ENCODE measurements around the gene ATP6V0B. TPM values are rescaled to one million over a fixed set of nuclear protein-coding genes. Genes with fewer than 3 reads are reported as not detected.

Gene ATP6V0B
- total and polyA plus RNA-seq, 2 of the 8 experiments (the other 6 are each of a cell fraction or from before 2014, with no cell fraction given) = 105 to 308 TPM

DNA sequence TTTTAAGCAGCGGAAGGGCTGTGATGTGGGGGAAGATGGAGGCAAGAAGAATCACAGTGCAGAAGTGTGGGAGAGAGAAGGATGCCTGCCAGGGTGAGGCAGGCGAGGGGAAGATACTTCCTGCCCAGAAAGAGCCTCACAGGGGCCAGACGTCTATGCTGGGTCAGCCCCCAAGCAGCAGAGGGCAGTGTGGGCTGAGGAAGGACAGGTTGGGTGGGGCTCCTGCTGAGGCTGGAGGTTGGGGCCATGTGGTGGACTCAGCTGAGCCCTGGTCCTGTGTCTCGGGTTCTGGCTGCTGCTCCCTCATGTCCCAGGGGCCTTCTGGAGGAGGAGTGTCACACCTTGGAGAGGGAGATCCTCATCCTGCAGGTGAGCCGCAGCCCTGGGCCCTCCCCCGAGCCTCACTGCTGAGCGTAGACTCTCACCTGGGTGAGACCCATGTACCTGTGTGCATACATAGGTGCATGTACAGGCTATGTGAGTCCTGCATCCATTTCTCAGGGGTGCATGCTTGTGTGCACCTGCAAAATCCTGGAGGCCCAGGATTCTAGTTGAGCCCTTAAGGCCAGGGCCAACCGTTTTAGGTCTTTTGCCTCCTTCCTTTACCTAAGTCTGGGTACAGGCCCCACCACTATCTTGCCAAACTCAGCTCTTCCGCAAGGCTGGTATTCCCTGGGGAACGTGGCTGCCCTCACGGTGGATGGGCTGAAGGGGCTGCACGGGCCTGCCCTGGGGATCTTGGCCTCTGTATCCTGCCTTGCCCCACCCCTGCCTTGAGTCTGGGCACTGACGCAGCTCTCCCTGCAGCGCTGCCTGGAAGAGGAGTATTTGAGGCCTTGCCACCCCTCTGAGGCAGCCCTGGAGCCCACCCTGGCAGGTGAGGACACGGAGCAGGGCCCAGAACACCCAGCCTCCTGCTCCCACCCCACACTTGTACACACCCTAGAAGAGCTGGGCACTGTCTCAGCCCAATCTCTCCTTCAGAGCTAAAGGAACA is 20.3 kb downstream of the ATP6V0B start:
- no peak overlapping the region; a peak in 1 of 7 replicates for H3K9ac ChIP-seq (replicated peaks in 1 of 4; ENCODE audit: extremely low read depth in 1 of 4, low read depth in 3 of 4, low read length in 3 of 4)
- TF ChIP-seq SP2 (IDR thresholded peaks at IDR 0.05; ENCODE audit: low read length) (no peak), RXRA (IDR thresholded peaks at IDR 0.05; ENCODE audit: insufficient read depth, low read depth, low read length) (no peak), RAD21 (IDR thresholded peaks at IDR 0.05 in 1 of 2, conservative IDR thresholded peaks at IDR 0.05 in 1 of 2; ENCODE audit: low read depth in 2 of 2, low read length in 2 of 2) (peak; percentile 68 to 72), BACH1 (IDR thresholded peaks at IDR 0.05; ENCODE audit: low read length) (no peak), CHD2 (IDR thresholded peaks at IDR 0.05; ENCODE audit: low read length) (no peak), ASH2L (IDR thresholded peaks at IDR 0.05; ENCODE audit: low read length) (no peak), CHD1 (IDR thresholded peaks at IDR 0.05; ENCODE audit: low read depth, low read length) (no peak), KDM5A (IDR thresholded peaks at IDR 0.05; ENCODE audit: low read length) (no peak), PHF8 (conservative IDR thresholded peaks at IDR 0.05; ENCODE audit: low read depth, low read length) (no peak), CBX8 (IDR thresholded peaks at IDR 0.05; ENCODE audit: borderline replicate concordance, low read depth, low read length) (no peak)

More for the DNA sequence above, 20.3 kb downstream of the ATP6V0B start:
- Histone ChIP-seq H3K23me2 (ENCODE audit: low read depth, low read length) (peaks cover 12% of the 10 kb centered on the region; the same call in 1 of the 2 replicates), H2AK5ac (ENCODE audit: low read depth, low read length) (no peak overlapping the region; the same call in 1 of the 2 replicates), H3K79me2 (ENCODE audit: control insufficient read depth in 1 of 2, insufficient read depth in 2 of 2, low read length in 2 of 2) (no peaks in the 10 kb centered on the region), H3K4me2 (ENCODE audit: insufficient read depth in 1 of 2, low read depth in 2 of 2, low read length in 2 of 2) (no peak overlapping the region; a peak in 1 of 4 replicates), H2BK120ac (replicated peaks; ENCODE audit: low read depth, low read length) (no peak overlapping the region), H3K36me3 (ENCODE audit: control insufficient read depth in 2 of 4, insufficient read depth in 4 of 4, low read length in 3 of 4) (peaks cover 0 to 3% (median 0%) of the 10 kb centered on the region in 4 experiments; a peak in 1 of 8 replicates), H3K9me3 (ENCODE audit: insufficient read depth in 2 of 2, low read depth in 1 of 2, low read length in 1 of 2) (no peaks in the 10 kb centered on the region), H3K14ac (ENCODE audit: insufficient read length) (no peak overlapping the region), H4K8ac (ENCODE audit: extremely low read depth, insufficient read depth, low read length) (peak overlapping the region; percentile 9), H4K20me1 (replicated peaks in 1 of 2; ENCODE audit: control insufficient read depth in 1 of 2, insufficient read depth in 2 of 2, low read length in 2 of 2) (peaks cover 2% of the 10 kb centered on the region in 2 experiments), H2BK15ac (ENCODE audit: low read length) (0 out of 2 replicates have a peak overlapping the region, but pooled peaks have one; percentile 46), H2BK20ac (ENCODE audit: low read length) (no peak overlapping the region), H4K91ac (replicated peaks; ENCODE audit: insufficient read length, low read length) (no peak overlapping the region), H2AFZ (ENCODE audit: low read length) (no peak overlapping the region), H3K56ac (replicated peaks; ENCODE audit: insufficient read length, low read depth, low read length) (no peak overlapping the region), H2BK12ac (ENCODE audit: low read depth, low read length) (0 out of 2 replicates have a peak overlapping the region, but pooled peaks have one; percentile 17), H3K4ac (replicated peaks; ENCODE audit: insufficient read length, low read depth, low read length) (no peak overlapping the region), H3K27ac (ENCODE audit: low read depth, low read length) (no peak overlapping the region), H3K79me1 (ENCODE audit: low read depth, low read length) (no peaks in the 10 kb centered on the region), H3K4me1 (replicated peaks in 1 of 4; ENCODE audit: control insufficient read depth in 3 of 4, insufficient read depth in 4 of 4, low read length in 3 of 4) (peaks cover 0 to 5% (median 4%) of the 10 kb centered on the region in 4 experiments; a peak in 5 of 7 replicates), H3K4me3 (ENCODE audit: extremely low read depth in 1 of 4, insufficient read depth in 2 of 4, low read depth in 3 of 4, low read length in 4 of 4) (no peak overlapping the region), H2BK5ac (ENCODE audit: low read depth, low read length) (no peak overlapping the region), H3K23ac (ENCODE audit: insufficient read length) (no peak overlapping the region), H3K27me3 (replicated peaks in 1 of 4; ENCODE audit: control insufficient read depth in 3 of 4, extremely low read depth in 1 of 4, insufficient read depth in 3 of 4, low read length in 3 of 4) (no peaks in the 10 kb centered on the region), H3K18ac (ENCODE audit: extremely low read depth, low read length) (no peak overlapping the region), H4K5ac (ENCODE audit: insufficient read length, low read depth, low read length) (no peak overlapping the region)
- DNase-seq (ENCODE audit: low read depth in 1 of 2, low spot score in 2 of 2) = peak; percentile 39 to 76
- CTCF ChIA-PET (ENCODE audit: partially characterized antibody) = interaction anchor here (0.6 to 21.8 kb wide), 20 partner anchors 8 to 256 kb away, joined by 3 to 478 read pairs (median 4); partner anchors contain the start of genes DPH2 and SLC6A9
- peak; percentile 19 for FAIRE-seq
- 76% methylated on average over 15 of the region's 15 CpGs; no CpG with 5 or more reads in 1 of the 2 experiments for WGBS, 2 experiments (ENCODE audit: extremely low coverage in 1 of 2, insufficient coverage in 1 of 2, insufficient read length in 1 of 2, insufficient replicate concordance in 2 of 2, low coverage in 1 of 2, low lambda C conversion rate in 2 of 2, missing lambda C conversion rate in 1 of 2)
- POLR2A ChIA-PET (ENCODE audit: partially characterized antibody) = interaction anchor here (0.8 to 13.6 kb wide), 12 partner anchors 8 to 229 kb away, joined by 3 to 189 read pairs (median 3); partner anchors contain the start of genes ATP6V0B, B4GALT2, DPH2 and SLC6A9
